ENCODE results near the gene IGFBP6.
A peak's percentile ranks its signal among the peaks of the same experiment; 100 is the strongest.

Gene IGFBP6

GRCh38 chr12:53097564-53098353 is at the start of gene IGFBP6:
Gene IGFBP6 (plus strand): TSS chr12:53097667. CDS start chr12:53097718, 51 bp downstream.
- DNase-seq, result no peak

DNA sequence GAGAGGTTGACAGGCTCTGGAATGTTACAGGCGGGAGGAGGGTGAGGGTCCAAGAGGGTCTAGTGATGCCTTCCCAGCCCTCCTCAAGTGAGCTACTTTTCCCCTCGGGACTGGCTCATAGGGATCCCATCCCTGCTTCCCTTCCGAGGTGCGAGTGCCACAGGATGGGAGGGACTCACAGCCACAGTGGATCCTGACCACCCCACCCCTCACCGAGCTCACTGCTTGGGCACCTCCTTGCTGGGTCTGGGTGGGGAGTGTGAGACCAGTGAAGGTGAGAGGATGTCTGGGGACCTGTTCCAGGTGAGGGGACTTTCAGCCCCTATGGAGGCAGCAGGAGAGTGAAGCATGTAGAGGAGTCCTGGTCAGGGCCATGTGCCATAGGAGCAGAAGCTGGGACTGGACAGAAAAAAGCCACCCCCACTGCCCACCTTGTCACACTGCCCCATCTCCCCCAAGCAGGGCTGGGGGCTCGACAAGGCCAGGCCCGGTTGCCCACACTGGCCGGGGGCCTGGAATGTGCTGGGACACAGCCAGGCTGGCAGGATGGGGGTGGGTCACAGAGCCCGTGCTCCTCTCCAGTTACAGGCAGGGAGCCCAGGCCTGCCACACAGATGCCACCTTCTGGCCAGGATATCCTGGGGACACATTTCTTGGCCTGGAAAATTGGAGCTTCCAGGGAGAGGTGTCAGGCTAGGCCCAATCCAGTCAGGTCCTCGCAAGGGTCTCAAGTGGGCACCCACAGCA is 49.3 kb upstream of the IGFBP6 start:
- DNase-seq, result no peak

GRCh38 chr12:53048780-53049401 is 48.6 kb upstream of the IGFBP6 start:
- no peak for DNase-seq

DNA sequence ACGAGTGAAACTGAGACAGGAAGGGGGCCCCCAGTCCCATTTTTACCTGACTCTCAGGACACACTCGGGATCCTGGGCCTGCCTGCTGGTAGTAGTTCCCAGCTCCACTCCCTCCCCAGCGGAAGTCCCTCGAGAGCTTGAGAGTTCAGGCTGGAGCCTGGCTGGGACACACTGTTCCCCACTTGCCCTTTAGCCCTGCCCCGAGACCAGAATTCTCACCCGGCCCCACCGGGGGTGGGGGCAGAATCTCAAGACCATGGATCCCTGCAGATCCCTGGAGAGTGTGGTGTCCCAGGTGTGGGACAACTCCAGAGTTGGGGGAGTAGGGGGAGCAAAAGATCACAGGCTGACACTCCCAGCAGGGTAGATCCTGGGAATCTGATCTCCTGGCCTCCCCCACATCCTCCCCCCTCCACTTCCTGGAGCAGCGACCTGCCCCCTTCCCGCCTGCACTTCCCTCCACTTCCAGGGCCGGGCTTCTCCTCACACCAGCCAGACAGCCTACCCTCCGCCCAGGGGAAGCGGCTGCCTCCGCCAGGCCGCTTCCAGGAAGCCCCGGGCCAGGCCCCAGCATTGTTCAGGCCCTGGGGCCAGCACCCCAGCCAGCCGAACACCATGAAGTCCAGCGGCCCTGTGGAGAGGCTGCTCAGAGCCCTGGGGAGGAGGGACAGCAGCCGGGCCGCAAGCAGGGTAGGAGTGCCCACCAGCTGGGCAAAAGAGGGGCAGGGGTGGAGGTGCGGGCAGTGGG is 47.7 kb upstream of the IGFBP6 start, which contains the start of gene TNS2:
Gene TNS2, plus strand, starts transcription at position 495 of the 748 bp plus-strand sequence. Its CDS starts 121 bp downstream, at position 616.
- peak; percentile 37 for DNase-seq

- DNase-seq, result no peak
These were observed 46.9 kb upstream of the IGFBP6 start for GRCh38 chr12:53050426-53051057.

GRCh38 chr12:53051058-53051880 is 46.2 kb upstream of the IGFBP6 start:
- no peak for DNase-seq

DNA sequence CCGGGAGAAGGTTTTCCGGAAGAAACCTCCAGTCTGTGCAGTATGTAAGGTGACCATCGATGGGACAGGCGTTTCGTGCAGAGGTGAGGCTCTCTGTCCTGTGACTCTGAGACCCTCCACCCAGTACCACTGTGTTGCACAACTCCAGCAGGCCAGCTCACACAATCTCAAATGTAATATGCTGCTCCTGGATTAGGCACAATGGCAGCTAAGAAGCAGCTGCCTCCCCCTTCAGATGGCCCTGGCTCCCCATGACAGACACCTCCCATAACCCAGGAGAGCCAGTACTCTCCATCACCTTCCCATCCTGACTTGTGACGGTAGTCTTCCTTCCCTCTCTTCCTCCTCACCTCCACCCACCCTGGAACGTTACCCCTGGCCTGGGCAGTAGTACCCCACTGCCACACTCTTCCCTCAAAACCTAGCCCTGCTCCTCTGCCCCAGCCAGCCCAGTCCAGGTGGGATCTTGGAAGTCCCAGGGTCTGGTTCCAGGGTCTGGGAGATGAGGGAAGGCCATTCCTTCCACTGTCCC is 45.5 kb upstream of the IGFBP6 start:
- no peak for DNase-seq

DNA sequence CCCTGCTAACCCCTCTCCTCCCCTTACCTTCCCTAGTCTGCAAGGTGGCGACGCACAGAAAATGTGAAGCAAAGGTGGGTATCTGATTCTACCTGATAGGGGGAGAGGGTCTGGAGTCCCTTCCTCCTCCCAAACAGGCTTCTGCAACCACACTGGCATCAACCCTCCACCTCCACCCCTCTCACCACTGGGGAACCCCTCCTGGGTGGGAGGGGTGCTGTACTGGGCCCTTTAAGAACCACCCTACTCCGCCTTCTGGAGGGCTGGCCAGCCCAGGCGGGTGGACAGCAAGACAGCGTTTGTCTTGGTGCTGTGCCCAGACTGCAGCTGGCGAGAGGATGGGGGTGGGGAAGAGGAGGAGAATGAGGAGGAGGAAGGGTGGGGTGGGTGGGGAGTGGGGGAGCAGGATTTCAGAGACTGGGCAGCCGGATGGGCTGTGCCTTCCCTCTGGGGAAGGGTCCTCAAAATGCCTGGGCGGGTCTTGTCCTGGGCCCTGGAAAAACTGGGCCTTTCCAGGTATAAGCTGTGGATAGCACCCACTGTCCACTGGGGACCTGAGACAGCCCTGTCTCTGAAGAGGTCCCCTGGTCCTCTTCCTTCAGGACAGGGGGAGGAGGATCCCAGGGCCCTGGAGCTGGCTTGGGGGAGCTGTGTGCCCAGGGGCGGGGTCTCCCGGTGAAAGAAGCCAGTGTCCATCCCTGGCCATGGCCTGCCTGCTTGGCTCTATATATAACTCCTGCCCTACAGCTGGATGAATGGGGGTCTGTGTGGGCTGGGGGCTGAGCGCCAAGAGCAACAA is 44.8 kb upstream of the IGFBP6 start:
- DNase-seq, result no peak

- peak; percentile 72 for DNase-seq
These were observed 44.0 kb upstream of the IGFBP6 start for GRCh38 chr12:53053218-53054111.

GRCh38 chr12:53054112-53054878 is 43.2 kb upstream of the IGFBP6 start:
- DNase-seq, result peak; percentile 96

DNA sequence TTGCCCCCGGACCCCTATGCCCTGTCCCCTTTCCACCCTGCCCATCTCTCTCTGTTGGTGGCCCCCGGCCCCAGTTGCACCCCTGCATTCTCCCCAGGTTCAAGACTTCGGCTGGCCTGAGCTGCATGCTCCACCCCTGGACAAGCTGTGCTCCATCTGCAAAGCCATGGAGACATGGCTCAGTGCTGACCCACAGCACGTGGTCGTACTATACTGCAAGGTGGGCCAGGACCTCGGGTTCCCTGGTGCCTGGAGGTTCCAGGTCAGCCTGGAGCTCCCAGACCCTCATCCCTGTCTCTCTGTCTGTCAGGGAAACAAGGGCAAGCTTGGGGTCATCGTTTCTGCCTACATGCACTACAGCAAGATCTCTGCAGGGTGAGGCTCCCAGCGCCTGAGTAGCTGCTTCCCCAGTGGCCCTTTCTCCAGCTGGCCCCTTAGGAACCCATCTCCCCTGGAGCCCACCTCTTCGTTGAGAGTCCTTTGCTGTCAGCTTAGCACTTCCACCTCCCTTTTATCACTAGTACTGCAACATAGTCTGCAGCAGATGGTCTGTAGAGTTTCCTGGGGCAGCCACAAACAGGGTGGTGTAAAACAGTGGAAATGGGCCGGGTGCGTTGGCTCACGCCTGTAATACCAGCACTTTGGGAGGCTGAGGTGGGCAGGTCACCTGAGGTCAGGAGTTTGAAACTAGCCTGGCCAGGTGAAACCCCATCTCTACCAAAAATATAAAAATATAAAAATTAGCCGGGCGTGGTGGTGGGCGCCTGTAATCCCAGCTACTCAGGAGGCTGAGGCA is 41.8 kb upstream of the IGFBP6 start:
- no peak for DNase-seq

DNA sequence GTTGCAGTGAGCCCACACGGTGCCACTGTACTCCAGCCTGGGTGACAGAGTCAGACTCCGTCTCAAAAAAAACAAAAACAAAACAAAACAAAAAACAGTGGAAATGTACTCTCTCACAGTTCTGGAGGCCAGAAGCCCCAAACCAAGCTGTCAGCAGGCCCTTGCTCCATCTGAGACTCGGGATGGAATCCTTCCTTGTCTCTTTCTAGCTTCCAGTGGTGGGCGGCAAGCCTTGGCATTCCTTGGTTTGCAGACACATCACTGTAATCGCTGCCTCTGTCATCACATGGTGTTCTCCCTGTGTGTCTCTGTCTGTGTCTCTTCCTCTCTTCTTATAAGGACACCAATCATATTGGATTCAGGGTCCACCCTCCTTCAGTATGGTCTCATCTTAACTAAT is 41.2 kb upstream of the IGFBP6 start:
- DNase-seq, result no peak

DNA sequence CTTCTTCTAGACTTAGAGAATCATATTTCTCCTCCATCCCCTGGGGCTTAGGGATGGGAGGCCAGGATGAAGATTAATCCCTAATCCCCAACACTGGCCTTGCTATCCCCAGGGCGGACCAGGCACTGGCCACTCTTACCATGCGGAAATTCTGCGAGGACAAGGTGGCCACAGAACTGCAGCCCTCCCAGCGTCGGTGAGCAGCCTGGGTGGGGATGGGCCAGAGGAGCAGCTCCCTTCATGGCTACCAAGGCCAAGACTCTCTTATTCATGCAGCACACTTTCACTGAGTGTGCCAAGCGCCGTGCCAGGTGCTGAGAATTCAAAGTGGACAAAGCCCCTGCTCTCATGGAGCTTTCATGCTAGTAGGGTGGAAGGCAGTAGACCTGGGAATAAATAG is 40.6 kb upstream of the IGFBP6 start:
- no peak for DNase-seq

DNA sequence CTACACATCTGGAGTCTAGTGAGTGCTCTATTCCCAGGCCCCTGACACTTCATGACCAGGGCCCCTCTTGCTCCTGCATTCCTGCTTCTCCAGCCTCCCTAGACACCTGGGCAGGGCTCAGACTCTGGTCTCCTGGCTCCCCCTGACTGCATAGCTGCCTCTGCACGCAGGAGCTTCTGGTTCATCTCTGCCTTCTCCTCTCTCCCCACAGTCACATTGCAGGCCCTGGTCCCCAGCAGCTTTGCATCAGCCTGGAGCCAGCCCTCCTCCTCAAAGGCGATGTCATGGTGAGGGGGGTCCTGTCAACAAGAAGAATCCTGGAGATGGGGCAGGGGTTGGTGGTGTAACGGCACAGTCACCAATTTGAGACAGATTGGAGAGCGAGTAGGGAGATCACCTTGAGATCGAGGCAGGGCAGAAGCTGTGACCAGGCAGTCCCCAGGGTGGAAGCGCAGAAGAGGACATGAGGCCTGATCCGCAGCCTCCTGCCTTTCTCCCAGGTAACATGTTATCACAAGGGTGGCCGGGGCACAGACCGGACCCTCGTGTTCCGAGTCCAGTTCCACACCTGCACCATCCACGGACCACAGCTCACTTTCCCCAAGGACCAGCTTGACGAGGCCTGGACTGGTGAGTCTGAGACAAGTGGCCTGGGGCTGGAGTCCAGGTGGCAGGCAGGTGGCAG is 39.5 kb upstream of the IGFBP6 start:
- no peak for DNase-seq

GRCh38 chr12:53058674-53059433 is 38.6 kb upstream of the IGFBP6 start:
- DNase-seq, result no peak

DNA sequence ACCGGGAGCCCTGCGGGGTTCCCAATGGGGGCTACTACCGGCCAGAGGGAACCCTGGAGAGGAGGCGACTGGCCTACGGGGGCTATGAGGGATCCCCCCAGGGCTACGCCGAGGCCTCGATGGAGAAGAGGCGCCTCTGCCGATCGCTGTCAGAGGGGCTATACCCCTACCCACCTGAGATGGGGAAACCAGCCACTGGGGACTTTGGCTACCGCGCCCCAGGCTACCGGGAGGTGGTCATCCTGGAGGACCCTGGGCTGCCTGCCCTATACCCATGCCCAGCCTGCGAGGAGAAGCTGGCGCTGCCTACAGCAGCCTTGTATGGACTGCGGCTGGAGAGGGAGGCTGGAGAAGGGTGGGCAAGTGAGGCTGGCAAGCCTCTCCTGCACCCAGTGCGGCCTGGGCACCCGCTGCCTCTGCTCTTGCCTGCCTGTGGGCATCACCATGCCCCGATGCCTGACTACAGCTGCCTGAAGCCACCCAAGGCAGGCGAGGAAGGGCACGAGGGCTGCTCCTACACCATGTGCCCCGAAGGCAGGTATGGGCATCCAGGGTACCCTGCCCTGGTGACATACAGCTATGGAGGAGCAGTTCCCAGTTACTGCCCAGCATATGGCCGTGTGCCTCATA is 37.9 kb upstream of the IGFBP6 start:
- DNase-seq, result no peak

All from NCI-H2107 (cell line).